Measurements from ENCODE around the gene TMEM253.

TMEM253 gene

DNA sequence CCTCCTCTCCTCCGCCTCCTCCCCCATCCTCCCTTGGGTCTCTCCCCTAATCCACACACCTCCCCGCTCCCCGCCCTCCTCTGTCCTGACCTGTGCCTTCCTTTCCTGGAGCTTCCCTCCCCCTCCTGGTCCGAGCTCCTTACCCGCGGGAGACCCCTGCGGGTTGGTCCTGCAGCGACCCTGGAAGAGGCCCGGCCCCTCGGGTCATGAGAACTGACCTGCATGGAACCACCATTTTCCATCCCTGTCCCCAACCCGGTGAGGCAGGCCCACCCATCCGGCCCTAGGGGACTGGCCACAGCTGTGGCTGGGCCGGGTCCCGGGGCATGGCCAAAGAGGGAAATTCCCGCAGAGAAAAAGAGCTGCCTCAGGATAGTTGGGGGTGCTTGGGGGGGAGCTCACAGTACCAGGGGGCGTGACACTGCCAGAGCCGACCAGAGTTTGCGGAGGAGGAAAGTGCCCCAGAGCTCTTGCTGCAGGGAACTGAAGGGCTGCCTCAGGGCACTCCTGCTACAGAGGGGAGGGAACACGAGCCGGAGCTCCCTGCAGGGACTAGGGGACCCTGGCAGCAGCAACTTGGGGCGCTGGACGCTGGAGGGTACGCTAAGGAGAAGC is 30.1 kb upstream of the TMEM253 start:
- DNase-seq = peak in 35 of 56 donors; percentile 32 to 79 (median 57)

DNA sequence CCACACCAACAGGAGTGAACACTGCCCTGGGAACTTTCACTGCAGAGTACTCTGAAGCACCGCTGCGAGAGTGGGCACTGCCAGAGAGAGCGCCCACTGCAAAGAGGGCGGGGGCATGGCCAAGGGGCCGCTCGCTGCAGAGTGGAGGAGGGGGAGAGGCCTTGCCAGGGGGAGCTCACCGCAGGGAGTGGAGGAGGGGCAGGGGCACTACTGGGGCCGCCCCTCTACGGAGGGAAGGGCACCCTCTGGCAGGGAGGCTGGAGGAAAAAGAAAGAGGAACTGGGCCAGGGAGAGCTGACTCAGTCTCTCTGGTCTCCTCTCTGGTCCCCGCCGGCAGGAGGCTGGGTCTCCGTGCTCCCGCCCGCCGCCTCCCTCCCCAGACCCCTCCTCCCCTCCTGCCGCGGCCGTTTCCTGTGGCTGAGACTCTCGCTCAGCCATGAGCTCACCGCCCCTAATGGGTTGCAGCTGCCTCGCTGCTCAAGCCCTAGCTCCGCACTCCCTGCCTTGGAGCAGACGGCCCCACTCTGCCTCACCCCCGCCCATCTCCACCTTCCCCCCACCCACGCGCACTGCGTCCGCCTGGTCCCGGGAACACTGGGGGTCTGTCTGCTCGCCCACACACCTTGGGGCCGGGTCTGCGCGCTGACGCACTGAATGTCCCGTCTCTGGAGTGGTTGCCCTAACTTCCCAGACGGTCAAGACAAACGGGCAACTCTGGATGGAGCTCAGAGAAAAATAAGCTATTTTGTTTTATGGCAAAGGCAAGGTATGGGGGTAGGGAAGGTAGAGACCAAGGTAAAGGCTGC is 29.4 kb upstream of the TMEM253 start:
- peak in 55 of 56 donors; percentile 13 to 84 (median 66) for DNase-seq

DNA sequence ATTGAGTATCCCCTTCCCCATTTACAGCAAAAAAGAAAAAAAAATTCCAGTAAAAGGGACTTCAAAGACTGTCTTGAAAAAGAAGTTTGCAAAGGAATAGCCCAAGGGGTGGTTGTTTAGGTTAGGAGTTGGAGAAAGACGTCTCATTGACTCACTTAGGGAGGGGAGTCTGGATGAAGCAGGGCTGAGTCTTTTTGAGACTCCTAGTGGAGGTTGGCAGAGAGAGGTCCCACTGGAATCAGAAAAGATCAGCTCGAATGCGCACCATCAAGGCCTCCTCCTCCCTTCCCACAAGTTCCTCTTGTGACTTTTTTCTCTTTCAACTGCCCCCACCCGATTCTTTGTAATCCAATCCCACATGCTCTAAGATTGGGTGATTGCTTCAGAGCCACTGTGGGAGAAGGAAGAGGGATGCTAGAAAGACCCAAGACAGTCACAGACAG is 28.8 kb upstream of the TMEM253 start:
- peak in 2 of 56 donors; percentile 5 to 12 for DNase-seq

DNA sequence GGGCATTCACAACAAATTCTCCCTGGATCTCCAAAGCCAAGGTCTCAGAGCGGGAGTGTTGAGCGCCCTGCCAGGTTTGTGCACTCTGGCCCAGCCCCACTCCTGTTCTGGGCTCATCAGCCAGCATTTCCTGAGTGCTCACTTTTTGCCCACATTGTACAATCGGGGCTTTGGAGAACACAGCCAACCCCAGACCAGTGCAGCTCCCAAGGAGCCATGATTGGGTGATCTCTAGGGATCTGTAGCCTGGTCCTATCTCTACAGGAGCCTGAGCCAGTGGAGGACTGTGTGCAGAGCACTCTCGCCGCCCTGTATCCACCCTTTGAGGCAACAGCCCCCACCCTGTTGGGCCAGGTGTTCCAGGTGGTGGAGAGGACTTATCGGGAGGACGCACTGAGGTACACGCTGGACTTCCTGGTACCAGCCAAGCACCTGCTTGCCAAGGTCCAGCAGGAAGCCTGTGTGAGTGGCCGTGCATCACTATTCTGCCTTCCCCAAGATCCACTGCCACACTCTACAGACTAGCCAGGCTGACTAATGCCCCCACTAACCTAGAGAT is 28.0 kb upstream of the TMEM253 start:
- no peak for DNase-seq

DNA sequence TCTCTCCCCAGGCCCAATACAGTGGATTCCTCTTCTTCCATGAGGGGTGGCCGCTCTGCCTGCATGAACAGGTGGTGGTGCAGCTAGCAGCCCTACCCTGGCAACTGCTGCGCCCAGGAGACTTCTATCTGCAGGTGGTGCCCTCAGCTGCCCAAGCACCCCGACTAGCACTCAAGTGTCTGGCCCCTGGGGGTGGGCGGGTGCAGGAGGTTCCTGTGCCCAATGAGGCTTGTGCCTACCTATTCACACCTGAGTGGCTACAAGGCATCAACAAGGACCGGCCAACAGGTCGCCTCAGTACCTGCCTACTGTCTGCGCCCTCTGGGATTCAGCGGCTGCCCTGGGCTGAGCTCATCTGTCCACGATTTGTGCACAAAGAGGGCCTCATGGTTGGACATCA is 26.9 kb upstream of the TMEM253 start:
- DNase-seq = no peak

DNA sequence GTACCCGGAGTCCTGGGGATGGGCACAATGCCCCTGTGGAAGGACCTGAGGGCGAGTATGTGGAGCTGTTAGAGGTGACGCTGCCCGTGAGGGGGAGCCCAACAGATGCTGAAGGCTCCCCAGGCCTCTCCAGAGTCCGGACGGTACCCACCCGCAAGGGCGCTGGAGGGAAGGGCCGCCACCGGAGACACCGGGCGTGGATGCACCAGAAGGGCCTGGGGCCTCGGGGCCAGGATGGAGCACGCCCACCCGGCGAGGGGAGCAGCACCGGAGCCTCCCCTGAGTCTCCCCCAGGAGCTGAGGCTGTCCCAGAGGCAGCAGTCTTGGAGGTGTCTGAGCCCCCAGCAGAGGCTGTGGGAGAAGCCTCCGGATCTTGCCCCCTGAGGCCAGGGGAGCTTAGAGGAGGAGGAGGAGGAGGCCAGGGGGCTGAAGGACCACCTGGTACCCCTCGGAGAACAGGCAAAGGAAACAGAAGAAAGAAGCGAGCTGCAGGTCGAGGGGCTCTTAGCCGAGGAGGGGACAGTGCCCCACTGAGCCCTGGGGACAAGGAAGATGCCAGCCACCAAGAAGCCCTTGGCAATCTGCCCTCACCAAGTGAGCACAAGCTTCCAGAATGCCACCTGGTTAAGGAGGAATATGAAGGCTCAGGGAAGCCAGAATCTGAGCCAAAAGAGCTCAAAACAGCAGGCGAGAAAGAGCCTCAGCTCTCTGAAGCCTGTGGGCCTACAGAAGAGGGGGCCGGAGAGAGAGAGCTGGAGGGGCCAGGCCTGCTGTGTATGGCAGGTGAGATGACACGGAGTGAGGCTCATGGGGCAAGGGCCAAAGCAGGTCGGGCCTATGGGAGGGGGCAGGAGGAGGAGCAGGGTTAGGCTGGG is 26.2 kb upstream of the TMEM253 start:
- DNase-seq = no peak

DNA sequence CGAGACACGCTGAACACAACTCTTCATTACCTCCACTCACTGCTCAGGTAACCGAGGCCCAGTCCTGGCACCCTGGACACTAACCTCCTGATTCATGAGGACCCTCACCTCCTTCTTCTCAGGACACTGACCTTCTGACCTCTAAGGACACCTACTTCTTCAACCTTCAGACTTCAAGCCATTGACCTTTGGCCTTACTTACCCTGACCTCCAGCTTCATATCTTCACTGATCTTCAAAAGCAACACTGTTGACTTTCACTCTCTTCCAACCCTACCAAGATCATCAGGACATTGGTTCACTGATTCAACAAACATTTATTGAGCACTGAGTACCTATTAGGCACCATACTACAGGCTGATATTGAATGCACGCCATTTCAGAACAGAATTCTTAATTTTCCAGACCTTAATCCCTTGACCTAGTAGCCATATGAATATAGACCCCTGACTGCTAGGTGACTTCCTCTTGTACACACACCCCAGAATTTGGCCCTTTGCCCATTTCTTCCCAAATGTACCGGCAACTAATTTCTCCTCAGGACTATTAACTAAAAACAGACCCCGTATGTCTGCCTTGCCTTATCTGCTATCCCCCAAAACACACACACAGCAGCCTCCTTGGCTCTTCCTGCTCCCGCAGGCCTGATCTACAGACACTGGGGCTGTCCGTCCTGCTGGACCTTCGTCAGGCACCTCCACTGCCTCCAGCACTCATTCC is 25.0 kb upstream of the TMEM253 start:
- DNase-seq = no peak

DNA sequence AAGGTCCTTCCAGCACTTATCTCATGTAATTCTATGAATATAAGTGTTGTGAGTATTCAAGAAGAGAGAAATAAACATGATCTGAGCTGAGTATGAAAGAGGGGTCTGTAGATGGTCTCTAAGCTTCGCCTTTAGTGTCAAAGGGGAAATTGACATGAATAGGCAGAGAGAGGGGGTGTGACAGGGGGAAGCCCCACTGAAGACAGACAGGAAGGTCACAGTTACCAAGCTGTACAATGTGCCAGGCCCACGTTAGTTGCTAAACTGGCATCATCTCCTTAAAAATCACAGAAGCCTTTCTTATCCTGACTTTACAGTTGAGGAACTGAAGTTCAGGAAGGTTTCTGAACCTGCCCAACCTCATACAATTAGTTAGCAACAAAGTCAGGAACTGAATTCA is 23.2 kb upstream of the TMEM253 start:
- DNase-seq = no peak

DNA sequence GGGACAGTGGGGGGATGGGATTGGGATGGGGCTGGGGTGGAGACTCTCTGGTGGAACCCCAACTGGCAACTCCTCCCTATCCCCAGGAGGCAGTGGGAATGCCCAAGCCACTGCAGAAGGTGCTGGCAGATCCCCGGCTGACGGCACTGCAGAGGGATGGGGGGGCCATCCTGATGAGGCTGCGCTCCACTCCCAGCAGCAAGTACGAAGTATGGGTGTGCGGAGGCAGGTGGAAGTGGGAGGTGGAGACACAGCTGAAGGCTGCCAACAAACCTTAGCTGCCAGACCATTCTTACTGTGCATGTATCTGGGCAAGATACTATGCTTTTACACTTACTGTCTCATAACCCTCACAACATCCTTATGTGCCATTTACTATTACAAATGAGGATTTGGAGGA is 22.6 kb upstream of the TMEM253 start:
- DNase-seq = no peak

DNA sequence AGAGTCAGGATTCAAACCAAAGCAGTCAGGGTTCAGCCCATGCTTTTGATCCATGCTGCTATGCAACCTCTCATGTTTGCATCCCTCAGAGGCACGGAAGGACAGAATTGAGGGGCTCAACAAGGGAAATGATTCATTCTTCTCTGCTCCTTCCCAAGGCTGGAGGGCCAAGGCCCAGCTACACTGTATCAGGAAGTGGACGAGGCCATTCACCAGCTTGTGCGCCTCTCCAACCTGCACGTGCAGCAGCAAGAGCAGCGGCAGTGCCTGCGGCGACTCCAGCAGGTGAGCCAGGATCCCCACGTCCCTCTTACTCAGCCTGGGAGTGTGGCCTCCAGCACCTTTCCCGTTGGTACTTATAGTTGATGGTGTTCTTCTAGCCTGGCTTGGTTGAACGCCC is 22.1 kb upstream of the TMEM253 start:
- no peak for DNase-seq

DNA sequence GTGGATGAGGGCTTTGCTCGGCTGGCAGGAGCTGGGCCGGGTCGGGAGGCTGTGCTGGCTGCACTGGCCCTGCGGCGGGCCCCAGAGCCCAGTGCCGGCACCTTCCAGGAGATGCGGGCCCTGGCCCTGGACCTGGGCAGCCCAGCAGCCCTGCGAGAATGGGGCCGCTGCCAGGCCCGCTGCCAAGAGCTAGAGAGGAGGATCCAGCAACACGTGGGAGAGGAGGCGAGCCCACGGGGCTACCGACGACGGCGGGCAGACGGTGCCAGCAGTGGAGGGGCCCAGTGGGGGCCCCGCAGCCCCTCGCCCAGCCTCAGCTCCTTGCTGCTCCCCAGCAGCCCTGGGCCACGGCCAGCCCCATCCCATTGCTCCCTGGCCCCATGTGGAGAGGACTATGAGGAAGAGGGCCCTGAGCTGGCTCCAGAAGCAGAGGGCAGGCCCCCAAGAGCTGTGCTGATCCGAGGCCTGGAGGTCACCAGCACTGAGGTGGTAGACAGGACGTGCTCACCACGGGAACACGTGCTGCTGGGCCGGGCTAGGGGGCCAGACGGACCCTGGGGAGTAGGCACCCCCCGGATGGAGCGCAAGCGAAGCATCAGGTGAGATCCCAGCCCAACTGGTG is 19.2 kb upstream of the TMEM253 start:
- peak in 2 of 56 donors; percentile 17 to 29 for DNase-seq

DNA sequence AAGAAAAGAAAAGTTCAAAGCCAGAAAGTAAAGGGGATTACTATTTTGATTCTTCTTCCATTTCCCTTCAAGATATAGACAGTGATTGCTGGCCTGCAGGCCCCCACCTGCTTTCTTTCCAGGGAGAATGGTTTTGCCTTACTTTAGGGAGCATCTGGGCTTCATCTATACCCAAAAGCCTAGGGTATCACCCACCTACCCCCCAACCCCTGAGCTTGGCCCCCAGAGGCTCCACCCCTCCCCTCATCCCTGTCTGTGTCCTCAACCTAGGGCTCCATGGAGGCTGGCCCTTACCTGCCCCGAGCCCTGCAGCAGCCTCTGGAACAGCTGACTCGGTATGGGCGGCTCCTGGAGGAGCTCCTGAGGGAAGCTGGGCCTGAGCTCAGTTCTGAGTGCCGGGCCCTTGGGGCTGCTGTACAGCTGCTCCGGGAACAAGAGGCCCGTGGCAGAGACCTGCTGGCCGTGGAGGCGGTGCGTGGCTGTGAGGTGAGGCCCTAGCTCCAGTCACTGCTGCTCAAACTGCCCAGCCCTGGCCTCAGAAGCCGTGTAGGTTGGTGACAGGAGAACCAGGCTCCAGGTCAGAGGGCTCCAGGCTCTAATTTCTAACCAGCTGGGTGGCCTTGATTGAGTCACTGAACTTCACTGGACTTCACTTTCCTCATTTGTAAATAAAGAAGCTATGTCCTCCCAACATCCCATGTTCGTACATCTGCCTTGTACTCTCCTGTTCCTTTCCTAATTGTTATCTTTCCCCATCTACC is 17.1 kb upstream of the TMEM253 start:
- DNase-seq = no peak

DNA sequence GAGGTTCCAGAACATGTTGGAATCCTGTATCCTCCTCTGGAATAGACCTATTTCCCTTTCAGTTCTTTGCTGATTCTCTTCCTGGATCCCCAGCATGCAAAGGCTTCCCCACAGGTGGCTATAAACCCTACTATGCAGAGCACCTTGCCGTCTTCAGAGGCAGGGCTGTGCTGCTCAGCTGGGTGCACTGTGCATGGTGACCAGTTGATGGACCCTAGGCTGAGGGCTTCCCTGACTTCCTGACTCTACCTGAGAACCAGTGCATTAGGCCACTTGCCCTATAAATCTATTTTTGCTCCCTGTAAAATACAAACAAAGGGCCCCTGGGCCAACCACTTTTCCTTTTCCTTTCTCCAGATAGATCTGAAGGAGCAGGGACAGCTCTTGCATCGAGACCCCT is 16.5 kb upstream of the TMEM253 start:
- no peak for DNase-seq

DNA sequence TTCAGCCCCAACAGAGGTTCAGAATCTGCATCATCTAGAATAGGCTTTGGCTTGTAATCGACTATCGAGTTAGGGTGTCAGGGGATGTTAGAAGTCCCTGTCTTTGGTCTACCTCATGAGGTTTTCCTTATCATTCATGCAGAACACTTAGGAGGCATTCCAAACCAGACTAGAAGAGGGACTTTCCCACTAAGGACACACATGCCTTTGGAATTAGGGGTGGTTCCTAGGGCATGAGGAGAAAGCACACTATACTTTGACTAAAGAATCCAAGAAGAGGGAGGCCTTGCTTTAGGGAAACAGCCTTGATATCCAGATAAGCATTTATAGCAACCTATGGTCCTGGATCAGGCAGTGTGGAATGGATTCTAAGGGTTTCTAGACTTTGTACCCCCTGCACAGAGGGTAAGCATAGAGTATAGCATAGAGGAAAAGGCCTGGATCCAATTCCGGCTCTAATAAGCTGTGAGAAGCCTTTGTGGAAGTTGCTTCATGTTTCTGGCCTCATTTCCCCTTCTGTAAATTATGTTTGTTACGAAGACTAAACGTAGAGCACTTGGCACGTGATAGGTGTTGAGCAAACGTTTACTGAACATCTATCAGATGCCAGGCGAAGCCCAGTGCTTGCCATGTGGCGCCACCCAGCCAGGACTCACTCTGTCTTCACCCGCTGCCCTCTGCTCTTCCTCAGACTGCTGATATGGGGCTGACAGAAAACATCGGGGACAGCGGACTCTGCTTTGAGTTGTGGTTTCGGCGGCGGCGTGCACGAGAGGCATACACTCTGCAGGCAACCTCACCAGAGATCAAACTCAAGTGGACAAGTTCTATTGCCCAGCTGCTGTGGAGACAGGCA is 15.6 kb upstream of the TMEM253 start:
- no peak for DNase-seq

DNA sequence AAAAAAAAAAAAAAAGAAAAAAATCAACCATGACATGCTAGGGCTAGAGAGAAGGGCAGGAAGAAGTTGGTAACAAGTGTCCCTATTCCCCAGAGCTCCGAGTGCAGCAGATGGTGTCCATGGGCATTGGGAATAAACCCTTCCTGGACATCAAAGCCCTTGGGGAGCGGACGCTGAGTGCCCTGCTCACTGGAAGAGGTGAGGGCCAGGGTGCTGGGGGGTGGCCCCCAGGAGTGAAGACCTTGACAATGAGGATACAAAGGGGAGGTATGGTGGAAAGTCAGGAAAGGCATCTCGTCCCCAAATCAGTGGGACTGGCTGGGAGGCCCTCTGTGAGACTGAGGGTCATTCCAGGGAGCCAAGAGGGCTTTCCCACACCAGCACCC is 14.0 kb upstream of the TMEM253 start:
- no peak for DNase-seq

DNA sequence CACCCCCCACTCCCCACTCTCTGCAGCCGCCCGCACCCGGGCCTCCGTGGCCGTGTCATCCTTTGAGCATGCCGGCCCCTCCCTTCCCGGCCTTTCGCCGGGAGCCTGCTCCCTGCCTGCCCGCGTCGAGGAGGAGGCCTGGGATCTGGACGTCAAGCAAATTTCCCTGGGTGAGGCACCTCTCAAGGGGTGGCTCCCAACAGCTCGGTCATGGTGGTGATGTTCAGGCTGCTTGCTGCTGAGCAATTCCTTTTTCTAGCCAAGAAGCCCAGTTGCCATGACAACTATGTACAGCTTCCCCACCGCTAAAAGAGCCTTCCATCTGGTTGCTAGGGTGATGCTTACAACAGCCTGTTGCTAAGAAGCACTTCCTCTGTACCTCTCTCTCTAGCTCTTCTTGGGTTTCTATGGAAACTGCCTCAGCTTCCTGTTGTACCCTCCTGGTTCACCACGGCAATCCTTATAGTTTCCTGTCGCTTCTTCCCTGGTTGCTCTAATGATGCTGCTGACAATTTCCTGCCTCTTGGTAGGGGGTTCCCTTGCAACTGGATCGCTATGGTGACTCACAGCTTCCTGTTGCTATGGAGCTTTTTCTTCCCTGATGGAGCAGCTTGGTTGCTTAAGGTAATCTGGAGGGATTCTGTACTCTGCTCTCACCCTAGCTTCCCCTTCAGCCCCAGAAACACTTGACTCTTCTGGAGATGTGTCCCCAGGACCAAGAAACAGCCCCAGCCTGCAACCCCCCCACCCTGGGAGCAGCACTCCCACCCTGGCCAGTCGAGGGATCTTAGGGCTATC is 13.4 kb upstream of the TMEM253 start:
- DNase-seq = peak in 45 of 56 donors; percentile 13 to 93 (median 60)

DNA sequence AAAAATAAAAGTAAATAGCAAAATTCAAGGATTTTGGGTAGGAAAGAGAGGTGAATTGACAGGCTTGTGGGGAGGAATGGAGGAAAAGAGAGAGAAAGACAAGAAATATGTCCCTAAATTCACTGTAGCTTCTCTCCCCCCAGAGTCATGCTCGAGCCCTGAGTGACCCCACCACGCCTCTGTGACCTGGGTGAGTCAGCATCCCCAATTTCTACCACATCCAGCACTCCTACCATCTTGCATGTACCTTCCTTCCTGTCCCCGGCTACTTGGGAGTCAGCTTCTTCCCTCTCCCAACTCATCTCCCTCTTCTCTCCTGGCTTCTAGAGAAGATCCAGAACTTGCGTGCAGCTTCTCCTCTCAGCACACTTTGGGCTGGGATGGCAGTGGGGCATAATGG is 12.2 kb upstream of the TMEM253 start:
- DNase-seq = no peak

DNA sequence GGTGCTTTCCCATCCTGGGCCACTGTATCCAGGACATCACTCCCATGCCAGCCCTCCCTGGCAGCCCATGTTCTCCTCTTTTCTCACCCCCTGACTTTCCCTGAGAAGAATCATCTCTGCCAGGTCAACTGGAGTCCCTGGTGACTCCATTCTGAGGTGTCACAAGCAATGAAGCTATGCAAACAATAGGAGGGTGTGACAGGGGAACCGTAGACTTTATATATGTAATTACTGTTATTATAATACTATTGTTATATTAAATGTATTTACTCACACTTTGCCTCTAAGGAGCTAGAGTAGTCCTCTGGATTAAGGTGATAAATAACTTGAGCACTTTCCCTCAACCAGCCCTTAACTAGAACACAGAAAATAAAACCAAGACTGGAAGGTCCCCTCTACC is 11.6 kb upstream of the TMEM253 start:
- no peak for DNase-seq
